Measurements from ENCODE around the gene C1QTNF2. TPM values are rescaled to one million over a fixed set of nuclear protein-coding genes. Genes with fewer than 3 reads are reported as not detected.
"Not testable (repeated sequence)": the region's sequence is repeated elsewhere in the genome, so short reads cannot be mapped to it uniquely, and the experiment has no call there.

Gene C1QTNF2
- total and polyA plus RNA-seq, 3 experiments from 2014 or later = not detected

DNA sequence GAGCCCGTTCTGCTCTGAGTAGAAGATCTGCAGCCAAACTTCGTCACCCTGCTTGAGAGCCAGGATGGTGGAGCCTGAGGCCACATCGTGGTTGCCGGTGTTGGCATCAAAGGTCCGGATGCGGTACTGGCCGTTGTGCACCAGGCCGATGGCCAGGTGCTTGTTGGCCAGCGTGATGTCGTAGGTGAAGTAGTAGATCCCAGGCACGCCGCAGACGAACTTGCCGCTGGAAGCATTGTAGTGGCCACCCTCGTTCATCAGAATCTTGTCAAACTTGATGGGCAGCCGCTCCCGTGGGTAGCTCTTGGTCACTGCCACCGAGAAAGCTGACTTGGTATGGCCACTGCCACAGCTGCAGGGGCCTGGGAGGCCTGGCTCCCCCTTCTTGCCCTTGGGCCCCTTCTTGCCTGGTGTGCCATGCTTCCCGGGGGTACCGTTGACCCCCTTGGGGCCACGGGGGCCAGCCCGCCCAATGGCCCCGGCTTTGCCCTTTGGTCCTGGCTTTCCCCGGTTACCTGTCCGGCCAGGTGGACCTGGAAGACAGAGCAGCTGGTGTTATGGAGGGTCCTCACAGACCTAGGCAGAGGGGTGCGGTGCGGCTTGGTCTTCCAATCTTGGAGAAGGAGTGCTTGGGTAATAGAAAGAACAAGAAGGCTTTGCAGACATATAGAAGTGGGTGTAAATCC lies 21.0 kb downstream of the C1QTNF2 start:
- no peaks in the 10 kb centered on the region for H3K27me3 ChIP-seq (ENCODE audit: insufficient read depth, low read length, poor library complexity, severe bottlenecking)
- no peak overlapping the region for H3K4me3 ChIP-seq (ENCODE audit: low read length)
- no peaks in the 10 kb centered on the region for H3K9me3 ChIP-seq (ENCODE audit: low read length)
- H3K36me3 Mint-ChIP-seq = no peaks in the 10 kb centered on the region
- no peaks in the 10 kb centered on the region for H3K36me3 ChIP-seq (ENCODE audit: insufficient read depth, low read length)
- H3K27ac ChIP-seq (ENCODE audit: low read depth, low read length) = no peak overlapping the region
- POLR2A ChIA-PET = no interaction called here
- H3K27ac Mint-ChIP-seq = no peak overlapping the region
- H3K4me1 ChIP-seq (ENCODE audit: insufficient read depth, low read length) = no peaks in the 10 kb centered on the region
- peaks cover 0 to 4% (median 4%) of the 10 kb centered on the region in 3 donors for H3K4me1 Mint-ChIP-seq
- peaks cover 0 to 8% of the 10 kb centered on the region in 2 donors for H3K27me3 Mint-ChIP-seq
- CTCF ChIA-PET = interaction anchor here (1.1 to 8.9 kb wide), 2 partner anchors 329 to 1193 kb away, joined by 3 to 71 read pairs; no protein-coding TSS in a partner anchor
- H3K4me3 Mint-ChIP-seq = no peak overlapping the region
- no peaks in the 10 kb centered on the region for H3K9me3 Mint-ChIP-seq
- DNase-seq = no peak

DNA sequence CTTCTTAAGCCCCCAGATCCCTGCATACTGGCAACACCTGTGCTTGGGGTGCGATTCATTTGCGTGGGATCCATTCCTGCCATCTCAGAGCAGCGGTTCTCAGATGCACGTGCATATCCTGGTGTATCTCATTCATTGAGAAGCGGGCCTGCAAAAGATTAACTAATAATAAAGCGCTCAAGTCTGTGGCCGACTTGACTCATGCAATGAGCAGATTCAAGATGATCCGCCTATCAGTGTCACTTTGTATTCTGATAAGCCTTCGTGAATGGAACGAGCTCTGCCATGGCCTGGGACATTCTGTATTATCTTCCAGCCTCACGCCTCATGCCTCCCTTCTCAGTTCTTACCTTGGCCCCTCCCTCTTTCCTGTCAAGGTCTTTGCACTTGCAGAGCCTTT lies 22.3 kb downstream of the C1QTNF2 start:
- Histone ChIP-seq H3K4me1 (ENCODE audit: insufficient read depth, low read length) (no peaks in the 10 kb centered on the region), H3K27ac (ENCODE audit: low read depth, low read length) (no peak overlapping the region), H3K9me3 (ENCODE audit: low read length) (no peaks in the 10 kb centered on the region), H3K36me3 (ENCODE audit: insufficient read depth, low read length) (no peaks in the 10 kb centered on the region), H3K4me3 (ENCODE audit: low read length) (no peak overlapping the region), H3K27me3 (ENCODE audit: insufficient read depth, low read length, poor library complexity, severe bottlenecking) (no peaks in the 10 kb centered on the region)
- no peak overlapping the region for H3K27ac Mint-ChIP-seq
- no peak for DNase-seq
- ChIA-PET POLR2A (no interaction called here), CTCF (interaction anchor here (8.9 kb wide), 1 partner anchor 328 kb away, joined by 71 read pairs; no protein-coding TSS in a partner anchor)
- peak overlapping the region in 1 of 7 donors; percentile 51 for H3K4me3 Mint-ChIP-seq
- H3K4me1 Mint-ChIP-seq = peaks cover 0 to 4% (median 4%) of the 10 kb centered on the region in 3 donors
- peaks cover 3 to 7% of the 10 kb centered on the region in 2 donors for H3K27me3 Mint-ChIP-seq
- H3K9me3 Mint-ChIP-seq = no peaks in the 10 kb centered on the region
- H3K36me3 Mint-ChIP-seq = no peaks in the 10 kb centered on the region

DNA sequence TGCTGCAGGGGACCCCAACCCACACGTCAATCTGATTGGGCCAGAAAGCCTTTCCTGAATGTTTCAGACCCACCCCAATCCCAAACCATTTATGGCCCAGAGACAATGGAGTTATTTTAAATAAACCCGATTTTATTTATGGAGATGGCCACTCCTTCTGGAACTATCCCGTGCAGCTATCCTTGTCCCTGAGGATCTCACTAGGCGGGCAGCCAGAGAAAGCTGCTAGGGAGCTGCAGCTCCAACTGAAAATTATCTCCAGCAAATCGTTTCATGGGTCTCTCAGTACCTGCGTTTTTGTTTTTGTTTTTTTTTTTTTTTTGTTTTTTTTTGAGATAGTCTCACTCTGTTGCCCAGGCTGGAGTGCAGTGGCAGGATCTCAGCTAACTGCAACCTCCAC lies 23.0 kb downstream of the C1QTNF2 start:
- no peak overlapping the region for H3K27ac ChIP-seq (ENCODE audit: low read depth, low read length)
- no peak overlapping the region for H3K4me3 ChIP-seq (ENCODE audit: low read length)
- ChIA-PET POLR2A (no interaction called here), CTCF (interaction anchor here (0.7 to 8.9 kb wide), 3 partner anchors 23 to 1141 kb away, joined by 3 to 71 read pairs (median 3); partner anchors contain the start of gene C1QTNF2)
- no peaks in the 10 kb centered on the region for H3K4me1 ChIP-seq (ENCODE audit: insufficient read depth, low read length)
- DNase-seq = no peak
- no peaks in the 10 kb centered on the region for H3K9me3 ChIP-seq (ENCODE audit: low read length)
- no peak overlapping the region for H3K4me3 Mint-ChIP-seq
- H3K36me3 ChIP-seq (ENCODE audit: insufficient read depth, low read length) = no peaks in the 10 kb centered on the region
- no peaks in the 10 kb centered on the region for H3K36me3 Mint-ChIP-seq
- H3K4me1 Mint-ChIP-seq = peaks cover 0 to 4% (median 4%) of the 10 kb centered on the region in 3 donors
- no peaks in the 10 kb centered on the region for H3K27me3 ChIP-seq (ENCODE audit: insufficient read depth, low read length, poor library complexity, severe bottlenecking)
- H3K27me3 Mint-ChIP-seq = peaks cover 3 to 10% of the 10 kb centered on the region in 2 donors
- no peaks in the 10 kb centered on the region for H3K9me3 Mint-ChIP-seq
- H3K27ac Mint-ChIP-seq = no peak overlapping the region

DNA sequence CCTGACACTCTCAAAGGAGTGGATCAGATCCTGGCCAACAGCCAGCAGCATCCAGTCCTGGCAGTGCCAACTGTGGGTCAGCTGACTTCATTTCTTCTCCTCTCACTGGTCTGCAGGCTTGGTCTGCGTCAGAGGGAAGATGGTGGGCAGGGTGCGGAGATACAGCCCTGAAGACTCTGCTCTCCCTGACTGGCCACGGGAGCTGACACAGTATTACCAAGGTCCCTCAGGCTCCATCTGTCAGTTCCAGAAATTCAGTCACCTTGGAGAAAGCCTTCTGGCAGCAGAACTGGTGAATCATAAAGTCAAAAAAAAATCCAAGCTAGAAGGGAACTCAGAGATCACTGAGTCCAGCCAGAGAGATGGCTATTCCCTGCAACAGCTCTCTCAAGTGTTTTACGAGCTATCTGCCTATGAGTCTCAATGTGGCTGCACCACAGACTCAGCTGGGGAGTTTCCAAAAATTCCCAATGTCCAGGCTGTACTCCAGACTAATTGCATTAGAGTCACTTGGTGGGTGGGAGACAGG lies 27.9 kb downstream of the C1QTNF2 start:
- Mint-ChIP-seq H3K27me3 (peaks cover 3 to 9% of the 10 kb centered on the region in 2 donors), H3K36me3 (no peaks in the 10 kb centered on the region), H3K27ac (peak overlapping the region in 1 of 8 donors; percentile 47), H3K9me3 (no peaks in the 10 kb centered on the region), H3K4me3 (no peak overlapping the region), H3K4me1 (peaks cover 0 to 4% (median 4%) of the 10 kb centered on the region in 3 donors)
- POLR2A ChIA-PET = no interaction called here
- Histone ChIP-seq H3K36me3 (ENCODE audit: insufficient read depth, low read length) (no peaks in the 10 kb centered on the region), H3K27me3 (ENCODE audit: insufficient read depth, low read length, poor library complexity, severe bottlenecking) (no peaks in the 10 kb centered on the region), H3K9me3 (ENCODE audit: low read length) (no peaks in the 10 kb centered on the region), H3K4me1 (ENCODE audit: insufficient read depth, low read length) (no peaks in the 10 kb centered on the region), H3K27ac (ENCODE audit: low read depth, low read length) (no peak overlapping the region), H3K4me3 (ENCODE audit: low read length) (no peak overlapping the region)
- DNase-seq = no peak
- CTCF ChIA-PET = interaction anchor here (0.7 to 8.9 kb wide), 3 partner anchors 11 to 322 kb away, joined by 3 to 71 read pairs (median 17); no protein-coding TSS in a partner anchor

DNA sequence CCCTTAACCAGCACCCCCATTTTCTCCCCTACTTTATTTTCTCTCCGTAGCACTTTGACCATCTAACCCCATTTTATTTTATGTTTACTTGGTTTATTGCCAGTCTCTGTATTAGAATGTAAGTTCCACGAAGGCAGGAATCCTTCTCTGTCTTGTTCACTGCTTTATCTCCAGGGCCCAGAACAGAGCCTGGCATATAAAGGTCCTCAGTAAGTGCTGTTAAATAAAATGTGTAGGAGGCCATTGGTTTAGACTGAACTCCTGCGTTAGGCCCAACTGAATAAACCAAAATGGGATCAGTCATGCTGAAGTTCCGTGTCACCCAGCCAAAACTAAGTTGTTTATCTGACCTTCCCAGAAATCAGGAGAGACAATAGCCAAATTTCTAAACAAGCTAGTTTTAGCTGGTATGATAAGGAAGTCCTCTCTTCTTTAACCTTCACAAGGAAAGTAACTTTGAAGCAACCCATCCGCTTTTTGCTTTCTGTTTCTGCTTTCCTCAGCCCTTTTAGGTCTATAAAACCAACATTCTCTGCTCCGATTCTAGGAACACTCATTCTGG lies 29.0 kb downstream of the C1QTNF2 start:
- peaks cover 0 to 4% (median 4%) of the 10 kb centered on the region in 3 donors for H3K4me1 Mint-ChIP-seq

DNA sequence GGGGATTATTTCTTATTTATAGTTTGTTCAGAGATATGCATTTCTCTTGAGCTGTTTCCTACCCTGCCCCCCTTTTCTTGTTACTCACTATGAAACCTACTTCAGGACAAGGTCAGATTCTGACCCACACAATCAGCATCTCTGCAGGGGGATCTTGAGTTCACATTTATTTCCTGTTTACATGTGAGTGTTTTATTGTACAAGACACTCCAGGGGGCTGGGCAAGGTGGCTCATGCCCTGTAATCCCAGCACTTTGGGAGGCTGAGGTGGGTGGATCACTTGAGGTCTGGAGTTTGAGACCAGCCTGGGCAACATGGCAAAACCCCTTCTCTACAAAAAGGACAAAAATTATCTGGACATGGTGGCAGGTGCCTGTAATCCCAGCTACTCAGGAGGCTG lies 29.9 kb downstream of the C1QTNF2 start:
- POLR2A ChIA-PET; H3K36me3 ChIP-seq (ENCODE audit: insufficient read depth, low read length); CTCF ChIA-PET; H3K4me3 Mint-ChIP-seq; H3K4me1 Mint-ChIP-seq; H3K4me1 ChIP-seq (ENCODE audit: insufficient read depth, low read length); H3K4me3 ChIP-seq (ENCODE audit: low read length); H3K36me3 Mint-ChIP-seq; H3K27ac Mint-ChIP-seq; H3K27ac ChIP-seq (ENCODE audit: low read depth, low read length); H3K27me3 Mint-ChIP-seq; DNase-seq; H3K9me3 ChIP-seq (ENCODE audit: low read length); H3K27me3 ChIP-seq (ENCODE audit: insufficient read depth, low read length, poor library complexity, severe bottlenecking); H3K9me3 Mint-ChIP-seq: not testable (repeated sequence)

More for the DNA sequence above, 29.0 kb downstream of the C1QTNF2 start:
- H3K27me3 Mint-ChIP-seq = peaks cover 3 to 8% of the 10 kb centered on the region in 2 donors
- CTCF ChIA-PET = interaction anchor here (8.9 kb wide), 1 partner anchor 321 kb away, joined by 71 read pairs; no protein-coding TSS in a partner anchor
- H3K4me1 ChIP-seq (ENCODE audit: insufficient read depth, low read length) = no peaks in the 10 kb centered on the region
- H3K9me3 Mint-ChIP-seq = no peaks in the 10 kb centered on the region
- POLR2A ChIA-PET = no interaction called here
- no peak for DNase-seq
- H3K4me3 ChIP-seq (ENCODE audit: low read length) = no peak overlapping the region
- H3K27ac ChIP-seq (ENCODE audit: low read depth, low read length) = no peak overlapping the region
- H3K36me3 Mint-ChIP-seq = no peaks in the 10 kb centered on the region
- no peaks in the 10 kb centered on the region for H3K9me3 ChIP-seq (ENCODE audit: low read length)
- H3K36me3 ChIP-seq (ENCODE audit: insufficient read depth, low read length) = no peaks in the 10 kb centered on the region
- H3K27ac Mint-ChIP-seq = no peak overlapping the region
- H3K4me3 Mint-ChIP-seq = no peak overlapping the region
- H3K27me3 ChIP-seq (ENCODE audit: insufficient read depth, low read length, poor library complexity, severe bottlenecking) = no peaks in the 10 kb centered on the region

DNA sequence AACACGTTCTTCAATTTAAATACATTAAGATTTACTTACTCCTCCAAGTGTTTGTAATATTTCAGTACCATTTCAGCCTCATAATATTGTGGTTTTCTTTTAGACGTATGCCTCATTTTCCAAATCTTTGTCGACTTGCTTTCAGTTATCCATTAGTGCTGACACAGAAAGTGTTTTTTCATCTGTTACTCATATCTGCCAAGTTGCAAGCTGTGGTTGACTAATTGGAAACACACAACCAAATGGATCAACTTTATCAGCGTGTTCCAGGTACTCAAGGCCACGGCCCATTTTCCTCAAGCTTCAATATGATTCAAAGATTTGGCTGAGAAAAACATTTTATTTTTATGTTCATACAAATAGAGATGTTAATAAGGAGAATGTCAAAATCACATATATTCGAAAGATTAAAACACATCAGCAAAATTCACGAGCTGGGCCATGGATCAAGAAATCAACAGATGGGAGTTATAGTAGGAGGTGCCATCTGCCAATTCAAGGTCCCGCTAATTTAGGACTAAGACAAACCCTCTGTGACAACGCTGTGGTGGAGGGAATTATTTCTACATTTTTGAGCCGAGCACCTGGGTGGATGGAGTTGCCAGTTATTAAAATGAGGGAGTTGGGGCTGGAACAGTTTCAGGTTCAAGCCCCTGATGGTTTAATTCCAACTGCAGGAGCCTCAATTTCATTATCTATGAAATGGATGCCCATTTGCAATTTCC lies 30.9 kb downstream of the C1QTNF2 start:
- Histone ChIP-seq H3K27ac (ENCODE audit: low read depth, low read length) (no peak overlapping the region), H3K4me3 (ENCODE audit: low read length) (no peak overlapping the region), H3K4me1 (ENCODE audit: insufficient read depth, low read length) (no peaks in the 10 kb centered on the region), H3K9me3 (ENCODE audit: low read length) (no peaks in the 10 kb centered on the region), H3K27me3 (ENCODE audit: insufficient read depth, low read length, poor library complexity, severe bottlenecking) (no peaks in the 10 kb centered on the region), H3K36me3 (ENCODE audit: insufficient read depth, low read length) (no peaks in the 10 kb centered on the region)
- POLR2A ChIA-PET = no interaction called here
- Mint-ChIP-seq H3K27ac (no peak overlapping the region), H3K36me3 (no peaks in the 10 kb centered on the region), H3K4me3 (no peak overlapping the region), H3K9me3 (no peaks in the 10 kb centered on the region), H3K27me3 (peaks cover 3 to 5% of the 10 kb centered on the region in 2 donors), H3K4me1 (no peaks in the 10 kb centered on the region)
- CTCF ChIA-PET = no interaction called here
- DNase-seq = no peak

DNA sequence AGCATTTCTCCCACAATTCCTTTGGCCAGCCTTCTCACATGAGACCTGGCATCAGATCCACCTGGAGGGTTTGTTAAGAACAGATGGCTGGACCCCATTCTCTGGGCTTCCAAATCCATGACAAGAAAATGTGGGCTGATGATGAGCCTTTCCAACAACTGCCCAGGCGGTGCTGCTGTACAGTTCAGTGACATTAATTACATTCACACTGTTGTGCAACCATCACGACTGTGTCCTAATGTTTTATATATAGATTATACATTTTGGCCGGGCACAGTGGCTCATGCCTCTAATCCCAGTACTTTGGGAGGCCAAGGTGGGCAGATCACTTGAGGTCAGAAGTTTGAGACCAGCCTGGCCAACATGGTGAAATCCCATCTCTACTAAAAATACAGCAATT lies 35.7 kb downstream of the C1QTNF2 start:
- DNase-seq; CTCF ChIA-PET; H3K27me3 ChIP-seq (ENCODE audit: insufficient read depth, low read length, poor library complexity, severe bottlenecking); H3K27ac Mint-ChIP-seq; H3K4me3 Mint-ChIP-seq; H3K4me1 Mint-ChIP-seq; H3K4me1 ChIP-seq (ENCODE audit: insufficient read depth, low read length); POLR2A ChIA-PET; H3K9me3 ChIP-seq (ENCODE audit: low read length); H3K9me3 Mint-ChIP-seq; H3K36me3 ChIP-seq (ENCODE audit: insufficient read depth, low read length); H3K36me3 Mint-ChIP-seq; H3K4me3 ChIP-seq (ENCODE audit: low read length); H3K27ac ChIP-seq (ENCODE audit: low read depth, low read length): not testable (repeated sequence)
- peaks cover 3 to 10% of the 10 kb centered on the region in 2 donors for H3K27me3 Mint-ChIP-seq
